SU-DHL-6 (cell line): ENCODE data around the gene PPP2R3B.
"Not testable (repeated sequence)": the region's sequence is repeated elsewhere in the genome, so short reads cannot be mapped to it uniquely, and the experiment has no call there.

Experiments used
- H2AFZ ChIP-seq: fragments of 200-600 bp; sonication (generic); 2 replicates; pipeline ENCODE4 v1.6.1; 2014; ENCODE audit warnings: low read depth, mild to moderate bottlenecking, moderate library complexity, mixed read lengths, antibody characterized with exemption, low read length; ENCODE audit not compliant: severe bottlenecking
- H3F3A ChIP-seq: fragments of 200-600 bp; shearing (Covaris generic); 2 replicates; pipeline ENCODE4 v1.6.0; 2016; ENCODE audit warnings: antibody characterized with exemption, mild to moderate bottlenecking; ENCODE audit not compliant: insufficient read depth
- H3K27ac ChIP-seq: fragments of 200-600 bp; sonication (generic); 2 replicates; pipeline ENCODE4 v1.5.1; 2016; ENCODE audit warnings: low read depth, mild to moderate bottlenecking, low read length, moderate library complexity, mixed read lengths
- H3K27me3 ChIP-seq: fragments of 200-600 bp; sonication (generic), shearing (Covaris generic); 2 replicates; pipeline ENCODE4 v1.6.0; 2014; ENCODE audit warnings: mild to moderate bottlenecking, low read length
- H3K36me3 ChIP-seq: fragments of 200-600 bp; sonication (generic); 2 replicates; pipeline ENCODE4 v1.6.1; 2014; ENCODE audit warnings: mild to moderate bottlenecking, low read length, mixed read lengths
- H3K4me2 ChIP-seq: fragments of 300-600, 200-600 bp; shearing (Covaris generic), sonication (generic); 2 replicates; pipeline ENCODE4 v1.6.0; 2014; ENCODE audit warnings: low read length, low read depth, mild to moderate bottlenecking; ENCODE audit not compliant: poor library complexity, severe bottlenecking
- H3K4me3 ChIP-seq: fragments of 200-600 bp; sonication (generic); 2 replicates; pipeline ENCODE4 v1.5.1; 2014; ENCODE audit warnings: antibody characterized with exemption, low read length, mild to moderate bottlenecking, mixed read lengths; ENCODE audit not compliant: insufficient read depth, poor library complexity, severe bottlenecking
- H3K79me2 ChIP-seq: fragments of 200-600 bp; sonication (generic); 2 replicates; pipeline ENCODE4 v1.6.1; 2014; ENCODE audit warnings: mild to moderate bottlenecking, low read length, moderate library complexity; ENCODE audit not compliant: insufficient read depth
- H3K9ac ChIP-seq: fragments of 200-600 bp; sonication (generic); 2 replicates; pipeline ENCODE4 v1.7.0; 2014; ENCODE audit warnings: mild to moderate bottlenecking, low read length
- H3K9me2 ChIP-seq: fragments of 200-600 bp; sonication (generic); replicated peaks from 2 replicates; pipeline ENCODE4 v1.6.1; 2014; ENCODE audit warnings: low read length; ENCODE audit not compliant: insufficient read depth
- H3K9me3 ChIP-seq: fragments of 200-600 bp; sonication (generic); 2 replicates; pipeline ENCODE4 v1.6.1; 2014; ENCODE audit warnings: low read length, mixed read lengths; ENCODE audit not compliant: insufficient read depth
- H4K20me1 ChIP-seq: fragments of 200-600 bp; sonication (generic); 2 replicates; pipeline ENCODE4 v1.6.1; 2014; ENCODE audit warnings: low read depth, mild to moderate bottlenecking, antibody characterized with exemption, low read length, moderate library complexity, mixed read lengths
- EZH2phosphoT487 ChIP-seq: fragments of 200-600 bp; sonication (generic), shearing (Covaris generic); conservative IDR thresholded peaks from 2 replicates; pipeline ENCODE4 v1.6.1; 2018; ENCODE audit warnings: mild to moderate bottlenecking, antibody characterized with exemption, low read length, moderate library complexity, mixed read lengths
- TF ChIP-seq, protein P1 (sequence below): fragments of 200-600 bp; sonication (generic); IDR thresholded peaks from one replicate; pipeline ENCODE4 v1.5.1; 2017; ENCODE audit warnings: antibody characterized with exemption, mild to moderate bottlenecking, low read length, moderate library complexity; ENCODE audit not compliant: insufficient read depth, poor library complexity, severe bottlenecking

The PPP2R3B gene

DNA sequence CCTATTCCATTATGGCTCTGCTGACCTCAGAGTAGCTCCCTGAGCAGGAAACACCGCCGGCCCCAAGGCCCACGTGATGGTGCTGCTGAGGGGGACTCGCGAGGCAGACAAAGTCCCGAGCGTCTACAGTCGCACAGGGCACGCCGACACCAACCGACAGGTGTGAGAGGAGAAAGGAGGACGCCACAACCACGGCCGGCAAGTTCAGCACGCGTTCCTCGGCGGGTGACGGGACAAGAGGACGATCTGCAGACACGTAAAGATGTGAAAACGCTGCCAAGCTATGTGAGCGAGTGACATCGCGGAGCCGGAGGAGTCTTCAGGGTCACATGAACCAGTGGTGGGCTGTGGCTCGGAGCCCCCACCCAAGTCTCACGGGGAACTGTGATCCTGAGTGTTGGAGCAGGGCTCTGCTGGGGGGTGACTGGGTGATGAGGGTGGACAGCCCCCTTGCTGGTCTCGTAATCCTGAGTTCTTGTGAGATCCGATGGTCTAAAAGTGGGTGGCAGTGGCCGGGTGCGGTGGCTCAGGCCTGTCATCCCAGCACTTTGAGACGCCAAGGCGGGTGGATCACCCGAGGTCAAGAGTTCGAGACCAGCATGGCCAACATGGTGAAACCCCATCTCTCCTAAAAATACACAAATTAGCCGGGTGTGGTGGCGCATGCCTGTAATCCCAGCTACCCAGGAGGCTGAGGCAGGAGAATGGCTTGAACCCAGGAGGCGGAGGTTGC is 34.0 kb downstream of the PPP2R3B start:
- Histone ChIP-seq H3K27me3 (no peaks in the 10 kb centered on the region), H3F3A (no peaks in the 10 kb centered on the region), H3K9me2 (no peaks in the 10 kb centered on the region), H3K4me2 (no peak overlapping the region), H3K9ac (no peak overlapping the region), H4K20me1 (no peaks in the 10 kb centered on the region), H2AFZ (no peak overlapping the region), H3K27ac (no peak overlapping the region), H3K9me3 (no peaks in the 10 kb centered on the region), H3K4me3 (no peak overlapping the region), H3K36me3 (no peaks in the 10 kb centered on the region), H3K79me2 (no peaks in the 10 kb centered on the region)
- TF ChIP-seq, protein P1, sequence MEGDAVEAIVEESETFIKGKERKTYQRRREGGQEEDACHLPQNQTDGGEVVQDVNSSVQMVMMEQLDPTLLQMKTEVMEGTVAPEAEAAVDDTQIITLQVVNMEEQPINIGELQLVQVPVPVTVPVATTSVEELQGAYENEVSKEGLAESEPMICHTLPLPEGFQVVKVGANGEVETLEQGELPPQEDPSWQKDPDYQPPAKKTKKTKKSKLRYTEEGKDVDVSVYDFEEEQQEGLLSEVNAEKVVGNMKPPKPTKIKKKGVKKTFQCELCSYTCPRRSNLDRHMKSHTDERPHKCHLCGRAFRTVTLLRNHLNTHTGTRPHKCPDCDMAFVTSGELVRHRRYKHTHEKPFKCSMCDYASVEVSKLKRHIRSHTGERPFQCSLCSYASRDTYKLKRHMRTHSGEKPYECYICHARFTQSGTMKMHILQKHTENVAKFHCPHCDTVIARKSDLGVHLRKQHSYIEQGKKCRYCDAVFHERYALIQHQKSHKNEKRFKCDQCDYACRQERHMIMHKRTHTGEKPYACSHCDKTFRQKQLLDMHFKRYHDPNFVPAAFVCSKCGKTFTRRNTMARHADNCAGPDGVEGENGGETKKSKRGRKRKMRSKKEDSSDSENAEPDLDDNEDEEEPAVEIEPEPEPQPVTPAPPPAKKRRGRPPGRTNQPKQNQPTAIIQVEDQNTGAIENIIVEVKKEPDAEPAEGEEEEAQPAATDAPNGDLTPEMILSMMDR: no peak
- TF ChIP-seq EZH2phosphoT487: no peak

DNA sequence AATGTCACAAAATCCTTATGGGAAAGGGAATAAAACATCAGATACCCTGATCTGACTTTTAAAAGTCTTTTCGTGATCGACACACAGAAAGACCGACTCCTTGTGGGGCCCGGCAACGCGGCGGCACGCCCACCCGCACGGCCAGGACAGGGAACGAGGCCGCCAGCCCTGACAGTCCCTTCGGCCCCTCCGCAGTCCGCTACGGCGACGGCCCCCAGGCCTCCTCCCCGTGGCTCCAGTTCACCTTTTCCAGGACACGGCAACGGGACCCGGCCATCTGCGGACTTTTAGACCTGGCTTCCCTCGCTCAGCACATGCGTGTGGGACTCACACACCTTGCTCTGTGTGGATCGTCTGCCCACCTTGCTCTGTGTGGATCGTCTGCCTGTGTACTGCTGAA is 34.5 kb downstream of the PPP2R3B start:
- Histone ChIP-seq H2AFZ (no peak overlapping the region), H3K27ac (no peak overlapping the region)

DNA sequence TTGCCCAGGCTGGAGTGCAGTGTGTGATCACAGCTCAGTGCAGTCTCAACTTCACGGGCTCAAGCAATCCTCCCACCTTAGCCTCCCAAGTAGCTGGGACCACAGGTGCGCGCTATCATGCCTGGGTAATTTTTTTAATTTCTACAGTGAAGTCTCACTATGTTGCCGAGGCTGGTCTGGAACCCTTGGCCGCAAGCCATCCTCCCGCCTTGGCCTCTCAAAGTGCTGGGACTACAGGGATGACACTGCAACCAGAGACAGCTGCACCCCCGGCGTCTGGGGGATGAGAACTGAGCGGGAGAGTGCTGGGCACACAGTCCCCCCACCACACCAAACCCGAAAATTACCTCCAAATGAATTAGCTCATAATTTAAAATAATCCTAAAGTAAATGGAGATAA is 35.0 kb downstream of the PPP2R3B start:
- Histone ChIP-seq H3K36me3 (no peaks in the 10 kb centered on the region), H3K79me2 (no peaks in the 10 kb centered on the region)

More for the DNA sequence above, 34.5 kb downstream of the PPP2R3B start:
- Histone ChIP-seq H3K79me2 (no peaks in the 10 kb centered on the region), H3K4me2 (no peak overlapping the region), H3K4me3 (no peak overlapping the region), H3K36me3 (no peaks in the 10 kb centered on the region), H3K9ac (no peak overlapping the region), H4K20me1 (no peaks in the 10 kb centered on the region), H3F3A (no peaks in the 10 kb centered on the region), H3K9me3 (no peaks in the 10 kb centered on the region), H3K9me2 (no peaks in the 10 kb centered on the region), H3K27me3 (no peaks in the 10 kb centered on the region)
- TF ChIP-seq EZH2phosphoT487: no peak
- TF ChIP-seq, protein P1: no peak

DNA sequence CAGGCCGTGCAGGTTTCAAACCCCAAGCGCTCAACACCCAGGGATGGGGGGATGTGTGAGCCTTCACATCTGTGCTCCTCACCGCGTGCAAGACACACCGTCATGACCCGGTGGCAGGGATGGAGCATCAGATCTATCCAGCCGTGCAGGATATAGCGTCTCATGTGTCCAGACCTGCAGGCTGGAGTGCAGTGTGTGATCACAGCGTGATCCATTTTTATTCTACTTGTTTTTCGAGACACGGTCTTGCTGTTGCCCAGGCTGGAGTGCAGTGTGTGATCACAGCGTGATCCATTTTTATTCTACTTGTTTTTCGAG is 35.4 kb downstream of the PPP2R3B start:
- H3K9me2 ChIP-seq, H4K20me1 ChIP-seq, H3K36me3 ChIP-seq, H3K79me2 ChIP-seq, H3K9ac ChIP-seq, H3K9me3 ChIP-seq, H3K27me3 ChIP-seq, H3K27ac ChIP-seq, H3F3A ChIP-seq, H3K4me3 ChIP-seq, H3K4me2 ChIP-seq, H2AFZ ChIP-seq: not testable (repeated sequence)

More for the DNA sequence above, 35.0 kb downstream of the PPP2R3B start:
- no peak overlapping the region for H3K9ac ChIP-seq
- H3K4me2 ChIP-seq: no peak overlapping the region
- no peaks in the 10 kb centered on the region for H3K9me2 ChIP-seq
- H3K9me3 ChIP-seq: no peaks in the 10 kb centered on the region
- TF ChIP-seq, protein P1: no peak
- no peak for TF ChIP-seq EZH2phosphoT487
- H3F3A ChIP-seq: no peaks in the 10 kb centered on the region
- no peaks in the 10 kb centered on the region for H3K27me3 ChIP-seq
- H3K27ac ChIP-seq: no peak overlapping the region
- H3K4me3 ChIP-seq: no peak overlapping the region
- H4K20me1 ChIP-seq: no peaks in the 10 kb centered on the region
- H2AFZ ChIP-seq: no peak overlapping the region
